ENCODE measurements around the gene CADPS. TPM values are rescaled to one million over a fixed set of nuclear protein-coding genes. Genes with fewer than 3 reads are reported as not detected.
"Not testable (repeated sequence)": the region's sequence is repeated elsewhere in the genome, so short reads cannot be mapped to it uniquely, and the experiment has no call there.

Gene CADPS
- total RNA-seq, 1 donor from 2014 or later, result 10.1 TPM

DNA sequence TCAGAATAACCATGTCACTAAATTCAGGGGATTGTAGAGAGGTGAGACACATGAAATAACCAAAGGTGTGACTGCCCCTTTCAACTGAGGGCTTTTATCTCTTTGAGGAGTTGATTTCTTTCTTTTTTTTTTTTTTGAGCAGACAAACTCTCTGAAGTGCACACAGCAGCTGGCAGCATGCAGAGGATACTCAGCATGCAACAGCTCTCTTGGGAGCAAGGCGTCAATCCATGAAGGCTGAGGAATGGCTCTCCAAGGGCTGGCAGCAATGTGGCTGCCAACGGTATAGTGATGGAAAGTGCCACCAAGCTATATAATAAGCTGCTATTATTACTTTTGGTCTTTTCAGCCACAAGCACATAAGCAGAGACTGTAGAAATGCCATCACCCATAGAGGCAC is 275.2 kb downstream of the CADPS start:
- no peak for DNase-seq (ENCODE audit: low spot score)

DNA sequence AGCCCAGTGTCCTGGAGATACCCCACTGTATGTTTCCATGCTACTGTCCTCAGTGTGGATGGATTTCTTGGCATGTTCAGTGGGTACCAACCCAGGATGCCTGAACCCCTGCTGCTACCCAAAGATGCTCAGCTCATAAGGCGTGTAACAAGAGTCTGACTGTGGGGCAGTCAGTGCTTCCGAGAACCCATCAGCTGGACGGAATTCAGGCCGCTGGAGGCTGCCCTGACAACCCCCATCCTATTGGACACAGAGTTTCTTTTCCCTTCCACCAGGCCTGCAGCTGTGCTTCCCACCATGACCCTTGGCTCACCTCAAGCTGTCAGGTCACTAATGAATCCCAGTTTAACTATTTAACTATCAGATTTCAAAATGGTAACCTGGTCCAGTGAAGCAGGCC is 277.7 kb downstream of the CADPS start:
- DNase-seq (ENCODE audit: low spot score), result no peak

DNA sequence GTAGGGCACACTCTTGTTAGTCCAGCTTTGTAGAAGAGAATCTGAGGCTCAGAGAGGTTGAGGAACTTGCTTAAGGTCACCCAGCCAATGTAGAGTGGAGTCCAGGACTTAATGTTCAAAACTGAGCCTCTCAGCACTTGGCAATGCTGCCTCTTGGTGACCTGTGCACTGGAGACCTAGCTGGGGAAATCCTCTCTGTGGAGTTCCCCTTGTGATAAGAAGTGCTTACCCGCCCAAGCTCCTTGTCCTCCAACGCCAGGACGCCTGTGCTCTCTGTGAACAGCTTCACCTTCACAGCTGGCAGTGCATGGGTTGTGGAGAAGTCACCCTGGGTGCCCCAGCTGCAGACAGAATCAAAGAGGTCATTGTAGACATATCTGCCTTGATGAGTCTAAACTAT is 282.8 kb downstream of the CADPS start:
- DNase-seq (ENCODE audit: low spot score), result no peak

DNA sequence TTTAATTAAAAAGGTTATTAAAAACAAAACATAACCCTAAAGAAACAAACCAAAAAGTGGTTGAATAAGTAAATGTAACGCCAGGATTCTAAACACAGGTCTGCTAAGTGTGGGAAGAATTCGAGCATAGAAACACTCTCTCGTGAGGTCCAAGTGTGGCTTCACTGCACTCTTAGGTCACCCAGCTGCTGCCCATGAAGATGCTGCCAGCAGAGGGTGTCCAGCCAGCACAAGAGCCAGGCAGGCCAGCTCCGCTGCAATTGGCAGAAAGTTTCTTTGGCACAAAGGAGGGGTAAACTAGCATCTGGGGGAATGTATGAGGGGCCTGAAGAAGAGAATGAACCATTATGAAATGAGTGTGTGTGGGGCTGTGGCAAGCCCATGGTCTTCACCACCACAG is 286.1 kb downstream of the CADPS start:
- DNase-seq (ENCODE audit: low spot score), result no peak

DNA sequence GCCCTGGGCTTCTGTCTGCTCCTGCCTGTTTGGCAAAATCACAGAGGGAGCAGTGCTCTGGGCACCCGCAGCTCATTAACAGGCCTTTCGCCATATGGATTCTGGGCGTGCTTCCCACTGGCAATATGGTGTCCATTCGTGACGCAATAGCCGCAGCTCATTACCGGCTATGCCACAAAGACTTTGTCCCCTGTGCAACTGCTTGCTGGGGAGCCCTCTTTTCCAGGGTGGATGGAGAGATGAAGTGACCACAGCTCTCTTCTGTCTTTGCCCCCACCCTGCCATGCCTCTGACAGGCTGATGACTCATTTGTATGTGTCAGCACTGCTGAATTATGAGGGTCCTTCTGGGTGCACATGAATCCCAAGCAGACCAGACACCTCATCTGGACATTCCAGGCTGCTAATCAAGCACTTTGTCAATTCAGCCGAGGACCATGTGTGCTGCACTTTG is 287.6 kb downstream of the CADPS start:
- DNase-seq (ENCODE audit: low spot score), result no peak

DNA sequence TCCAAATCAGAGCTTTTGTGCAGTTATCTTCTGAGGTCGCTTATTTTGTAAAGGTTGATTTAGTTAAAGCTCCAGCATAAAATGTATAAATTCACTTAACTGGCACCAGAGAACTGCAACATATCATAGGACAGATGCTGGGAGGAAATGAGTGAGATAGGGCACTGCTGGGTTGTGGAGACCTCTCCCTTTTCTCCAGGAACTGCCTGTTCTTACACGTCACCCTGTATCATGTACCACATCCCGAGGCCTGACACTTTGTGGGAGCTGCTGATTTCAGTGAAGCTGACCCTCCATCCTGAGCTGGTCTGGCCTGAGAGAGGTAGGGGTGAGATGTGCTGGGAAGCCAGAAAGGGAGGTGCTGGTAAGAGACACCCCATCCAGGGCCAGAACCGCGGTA is 288.0 kb downstream of the CADPS start:
- no peak for DNase-seq (ENCODE audit: low spot score)

DNA sequence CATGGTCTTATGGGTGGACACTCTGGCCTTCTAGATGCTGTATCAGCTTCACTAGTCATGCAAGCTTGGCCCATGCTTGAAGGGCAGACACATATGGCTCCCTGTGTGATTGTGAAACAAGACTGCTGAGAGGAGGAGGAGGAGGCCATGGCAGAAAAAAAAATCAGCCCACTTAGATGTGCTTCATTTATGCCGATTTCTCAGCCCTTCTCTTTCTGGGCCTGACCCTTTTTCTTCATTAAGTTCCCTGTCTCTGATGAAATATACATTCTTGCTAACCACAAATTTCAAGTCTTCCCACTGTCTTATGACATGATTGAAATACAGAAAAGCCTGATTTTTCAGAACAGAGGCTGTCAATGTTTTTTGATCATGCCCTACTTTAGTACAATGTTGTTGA is 288.9 kb downstream of the CADPS start:
- no peak for DNase-seq (ENCODE audit: low spot score)

DNA sequence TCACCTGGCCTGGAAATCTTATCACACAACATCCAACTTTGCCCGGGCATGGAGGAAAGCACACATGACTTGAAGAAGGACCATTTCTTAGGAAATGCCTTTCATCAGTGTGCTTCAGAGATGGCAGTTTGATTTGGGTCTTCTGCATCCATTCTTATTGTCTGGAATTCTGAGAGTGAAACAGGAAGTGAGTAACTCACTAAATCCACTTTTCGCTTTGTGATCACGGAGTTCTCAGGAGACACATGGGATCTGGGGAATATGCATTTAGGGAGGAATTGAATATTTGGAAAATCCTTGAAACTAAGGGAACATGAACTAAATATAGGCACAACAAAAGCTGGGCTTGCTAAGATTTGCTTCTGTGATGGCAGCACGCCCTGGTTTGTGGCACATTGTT is 289.4 kb downstream of the CADPS start:
- no peak for DNase-seq (ENCODE audit: low spot score)

DNA sequence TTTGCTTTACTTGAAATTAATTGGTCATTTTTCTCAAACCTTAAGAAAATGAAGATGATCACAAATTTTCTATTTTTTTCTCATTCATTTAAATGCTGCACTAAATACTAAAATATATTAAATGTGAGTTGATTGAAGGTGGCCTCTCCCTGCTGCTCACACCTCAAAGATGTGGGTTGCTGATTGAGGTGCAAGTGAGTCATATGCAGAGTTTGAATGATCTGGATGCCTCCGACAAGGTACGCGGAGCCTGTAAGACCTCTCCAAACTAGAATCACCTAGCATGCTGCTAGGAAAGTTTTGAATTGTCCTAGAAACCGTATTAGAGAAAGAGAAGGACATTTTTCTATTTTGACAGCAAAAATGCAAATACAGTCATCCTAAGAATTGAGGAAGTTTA is 290.6 kb downstream of the CADPS start:
- DNase-seq (ENCODE audit: low spot score), result no peak

GRCh38 chr3:62582495-62583172 is 292.6 kb downstream of the CADPS start:
- DNase-seq (ENCODE audit: low spot score), result no peak

- DNase-seq (ENCODE audit: low spot score), result not testable (repeated sequence)
Observed at GRCh38 chr3:62580485-62580884, 294.7 kb downstream of the CADPS start.

DNA sequence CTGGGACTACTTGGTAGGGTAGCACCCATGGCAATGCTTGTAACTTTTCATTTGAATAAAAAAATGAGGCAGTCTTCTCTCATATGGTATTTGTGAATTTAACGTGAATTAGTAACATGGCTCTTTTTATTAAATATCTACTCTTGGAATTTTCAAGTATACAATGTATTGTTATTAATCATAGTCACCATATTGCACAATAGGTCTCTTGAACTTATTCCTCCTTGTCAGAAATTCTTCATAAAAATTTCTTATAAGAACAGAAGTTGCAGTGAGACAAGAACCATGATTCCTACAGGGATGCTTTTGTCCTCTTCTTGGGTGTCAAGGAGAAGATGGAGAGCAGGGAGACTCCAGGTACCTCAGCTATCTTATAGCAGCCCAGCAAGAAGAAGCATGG is 298.1 kb downstream of the CADPS start:
- no peak for DNase-seq (ENCODE audit: low spot score)

- DNase-seq (ENCODE audit: low spot score), result no peak
Observed at GRCh38 chr3:62574266-62574898, 300.8 kb downstream of the CADPS start.

DNA sequence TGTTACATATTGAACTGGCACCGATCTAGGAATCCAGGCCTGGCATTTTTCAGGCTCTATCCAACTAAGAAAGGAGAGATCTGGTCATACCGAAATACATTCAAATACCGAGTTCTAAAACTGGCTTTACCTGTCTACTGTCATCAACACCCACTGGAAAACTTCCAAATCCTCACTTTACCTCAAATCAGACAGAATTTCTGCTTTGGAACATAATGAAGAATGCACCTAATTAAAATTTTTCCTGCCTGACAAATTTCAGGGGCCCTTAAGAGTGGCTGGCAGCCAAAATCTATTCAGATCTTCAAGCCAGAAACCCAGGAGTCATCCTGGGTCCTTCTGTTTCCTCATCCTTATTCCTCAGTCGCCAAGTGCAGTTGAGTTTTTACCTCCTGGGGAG is 303.3 kb downstream of the CADPS start:
- DNase-seq (ENCODE audit: low spot score), result no peak

GRCh38 chr3:62570888-62571287 is 304.3 kb downstream of the CADPS start:
- no peak for DNase-seq (ENCODE audit: low spot score)

GRCh38 chr3:62569609-62570008 is 305.6 kb downstream of the CADPS start:
- DNase-seq (ENCODE audit: low spot score), result no peak

GRCh38 chr3:62567097-62568021 is 307.9 kb downstream of the CADPS start:
- DNase-seq (ENCODE audit: low spot score), result peak; percentile 62

- no peak for DNase-seq (ENCODE audit: low spot score)
Observed at GRCh38 chr3:62566022-62566557, 309.1 kb downstream of the CADPS start.

DNA sequence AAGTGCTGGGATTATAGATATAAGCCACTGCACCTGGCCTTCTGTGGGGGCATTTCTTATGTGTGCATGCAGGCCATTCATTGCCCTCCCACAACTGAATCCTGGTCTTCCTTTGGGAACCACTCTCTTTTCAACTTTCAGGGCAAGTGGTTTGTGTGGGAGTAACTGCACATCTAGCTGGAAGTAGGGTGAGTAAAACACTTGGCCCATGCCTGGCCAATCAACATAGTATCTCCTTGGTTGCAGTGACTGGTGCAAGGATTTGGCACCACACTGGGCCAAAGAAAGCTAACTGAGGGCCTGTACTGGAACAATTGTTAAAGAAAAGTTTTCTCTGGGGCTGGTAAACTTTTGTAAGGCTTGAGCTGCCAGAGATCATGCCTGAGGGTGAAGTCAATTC is 312.6 kb downstream of the CADPS start:
- no peak for DNase-seq (ENCODE audit: low spot score)

- peak; percentile 29 for DNase-seq (ENCODE audit: low spot score)
Observed at GRCh38 chr3:62562017-62562416, 313.2 kb downstream of the CADPS start.

DNA sequence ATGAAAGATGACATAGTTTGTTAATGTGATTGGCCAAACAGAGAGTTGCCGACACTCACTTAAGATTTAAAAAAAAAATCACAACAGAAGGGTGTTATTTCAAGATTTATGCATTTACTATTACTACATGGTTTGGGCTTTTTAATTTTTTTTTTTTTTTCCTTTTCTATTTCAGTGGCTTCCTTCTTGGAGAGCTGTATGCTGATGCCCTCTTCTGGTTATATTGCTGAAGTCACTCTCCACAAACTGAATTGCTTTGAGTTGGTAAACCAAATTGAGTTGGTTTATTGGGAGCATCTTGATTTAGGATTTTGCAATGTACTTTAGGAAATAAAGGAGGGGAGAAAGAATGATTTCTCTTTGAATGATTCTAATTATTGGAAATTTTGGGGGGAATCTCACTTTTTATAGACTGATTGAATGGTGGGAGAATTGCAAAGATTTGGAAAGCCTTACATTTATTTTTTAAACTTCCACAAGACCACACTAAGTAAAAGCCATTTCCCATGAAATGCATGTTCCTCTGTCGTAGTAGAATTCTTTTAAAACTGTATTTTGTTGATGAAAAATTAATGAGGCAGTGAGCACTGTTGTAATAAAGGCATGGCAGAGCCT is 315.3 kb downstream of the CADPS start:
- DNase-seq (ENCODE audit: low spot score), result peak; percentile 8
